Esophagus squamous epithelium (tissue), 5 donors: Measurements from ENCODE around the gene CENPV. TPM values are rescaled to one million over a fixed set of nuclear protein-coding genes. Genes with fewer than 3 reads are reported as not detected.

Experiments used
- DNase-seq: peaks from one replicate; lab custom pipeline; 2025; lab: John Stamatoyannopoulos, UW
- H3K27ac ChIP-seq, 4 donors: fragments of 200-600 bp; sonication (generic); one replicate each; pipeline ENCODE4 v1.5.1; 2016 to 2019; ENCODE audit warnings: mild to moderate bottlenecking in 1 of 4
- H3K27me3 ChIP-seq, 4 donors: fragments of 200-600 bp; sonication (generic); 1 replicate in 3 of 4; 2 replicates in 1 of 4; pipeline versions ENCODE4 v1.5.1 to v1.6.0; 2017 to 2021; ENCODE audit warnings: antibody characterized with exemption in 1 of 4
- H3K36me3 ChIP-seq, 3 donors: fragments of 200-600 bp; sonication (generic); one replicate each; pipeline ENCODE4 v1.5.1; 2016 to 2019
- H3K4me1 ChIP-seq, 3 donors: fragments of 200-600 bp; sonication (generic); one replicate each; pipeline ENCODE4 v1.5.1; 2017 to 2019
- H3K4me3 ChIP-seq, 4 donors: fragments of 200-600 bp; sonication (generic); 1 replicate in 3 of 4; 2 replicates in 1 of 4; pipeline ENCODE4 v1.5.1; 2016 to 2019; ENCODE audit warnings: mild to moderate bottlenecking in 2 of 4, moderate library complexity in 1 of 4
- H3K9me3 ChIP-seq, 3 donors: fragments of 200-600 bp; sonication (generic); one replicate each; pipeline ENCODE4 v1.5.1; 2016 to 2019
- POLR2A ChIP-seq, 4 donors: fragments of 450-650 bp; IDR thresholded peaks; one replicate each; pipeline ENCODE4 v1.6.1; 2017; ENCODE audit warnings: antibody characterized with exemption in 4 of 4, mild to moderate bottlenecking in 4 of 4, moderate library complexity in 3 of 4
- WGBS, 2 donors: methylation state at CpG; one replicate each; pipeline ENCODE4 v1.1.5; 2018; 5-methylcytosine and 5-hydroxymethylcytosine counted together
- intact Hi-C: fragments of 100-400 bp; cut with DNase I; formaldehyde crosslinking; loops from one replicate; pipeline ENCODE4 v1.15.0; 2022
- total RNA-seq, 4 donors: library from RNA; depleted of rRNA; stranded (reverse); fragments of >200 nt; gene quantifications; one replicate each; pipeline ENCODE4 v1.1.0, GENCODE V29; 2016
- TF ChIP-seq, protein P1 (sequence below), 6 experiments: fragments of 450-650 bp in 4 of 6; fragments of 200-600 bp in 2 of 6; sonication (generic) in 2 of 6; IDR thresholded peaks; one replicate each; pipeline ENCODE4 v1.5.1; 2016 to 2019; ENCODE audit warnings: antibody characterized with exemption in 6 of 6, mild to moderate bottlenecking in 4 of 6, moderate library complexity in 4 of 6
- donor health status: DM: yes; HTN: yes; CAD: no.

CENPV gene
- total RNA-seq, 4 donors from 2014 or later, result 0.56 to 5.1 (median 1.5) TPM

DNA sequence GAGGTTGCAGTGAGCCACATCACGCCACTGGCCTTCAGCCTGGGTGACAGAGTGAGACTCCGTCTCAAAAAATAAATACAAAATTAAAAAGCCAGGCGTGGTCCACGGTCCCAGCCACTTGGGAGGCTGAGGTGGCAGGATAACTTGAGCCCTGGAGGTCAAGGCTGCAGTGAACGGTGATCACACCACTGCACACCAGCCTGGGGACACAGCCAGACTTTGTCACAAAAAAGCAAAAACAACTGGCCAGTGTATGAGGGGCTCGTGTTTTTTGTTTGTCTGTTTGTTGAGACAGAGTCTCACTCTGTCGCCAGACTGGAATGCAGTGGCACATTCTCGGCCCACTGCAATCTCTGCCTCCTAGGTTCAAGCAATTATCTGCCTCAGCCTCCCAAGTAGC lies 26.4 kb upstream of the CENPV start:
- intact Hi-C loops, result no loop called here
- no peaks in the 10 kb centered on the region for H3K27me3 ChIP-seq
- peak overlapping the region; percentile 90 to 99 (median 96) for H3K27ac ChIP-seq
- TF ChIP-seq, protein P1, sequence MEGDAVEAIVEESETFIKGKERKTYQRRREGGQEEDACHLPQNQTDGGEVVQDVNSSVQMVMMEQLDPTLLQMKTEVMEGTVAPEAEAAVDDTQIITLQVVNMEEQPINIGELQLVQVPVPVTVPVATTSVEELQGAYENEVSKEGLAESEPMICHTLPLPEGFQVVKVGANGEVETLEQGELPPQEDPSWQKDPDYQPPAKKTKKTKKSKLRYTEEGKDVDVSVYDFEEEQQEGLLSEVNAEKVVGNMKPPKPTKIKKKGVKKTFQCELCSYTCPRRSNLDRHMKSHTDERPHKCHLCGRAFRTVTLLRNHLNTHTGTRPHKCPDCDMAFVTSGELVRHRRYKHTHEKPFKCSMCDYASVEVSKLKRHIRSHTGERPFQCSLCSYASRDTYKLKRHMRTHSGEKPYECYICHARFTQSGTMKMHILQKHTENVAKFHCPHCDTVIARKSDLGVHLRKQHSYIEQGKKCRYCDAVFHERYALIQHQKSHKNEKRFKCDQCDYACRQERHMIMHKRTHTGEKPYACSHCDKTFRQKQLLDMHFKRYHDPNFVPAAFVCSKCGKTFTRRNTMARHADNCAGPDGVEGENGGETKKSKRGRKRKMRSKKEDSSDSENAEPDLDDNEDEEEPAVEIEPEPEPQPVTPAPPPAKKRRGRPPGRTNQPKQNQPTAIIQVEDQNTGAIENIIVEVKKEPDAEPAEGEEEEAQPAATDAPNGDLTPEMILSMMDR (IDR thresholded peaks at IDR 0.05), result no peak
- TF ChIP-seq POLR2A (IDR thresholded peaks at IDR 0.05), result no peak
- peaks cover 23 to 64% (median 23%) of the 10 kb centered on the region in 3 donors for H3K4me1 ChIP-seq
- no peaks in the 10 kb centered on the region for H3K9me3 ChIP-seq
- peaks cover 4 to 20% (median 10%) of the 10 kb centered on the region in 3 donors for H3K36me3 ChIP-seq
- 69 to 90% methylated on average over 6 to 8 of the region's 8 CpGs for WGBS, 2 donors
- no peak for DNase-seq
- no peak overlapping the region for H3K4me3 ChIP-seq

DNA sequence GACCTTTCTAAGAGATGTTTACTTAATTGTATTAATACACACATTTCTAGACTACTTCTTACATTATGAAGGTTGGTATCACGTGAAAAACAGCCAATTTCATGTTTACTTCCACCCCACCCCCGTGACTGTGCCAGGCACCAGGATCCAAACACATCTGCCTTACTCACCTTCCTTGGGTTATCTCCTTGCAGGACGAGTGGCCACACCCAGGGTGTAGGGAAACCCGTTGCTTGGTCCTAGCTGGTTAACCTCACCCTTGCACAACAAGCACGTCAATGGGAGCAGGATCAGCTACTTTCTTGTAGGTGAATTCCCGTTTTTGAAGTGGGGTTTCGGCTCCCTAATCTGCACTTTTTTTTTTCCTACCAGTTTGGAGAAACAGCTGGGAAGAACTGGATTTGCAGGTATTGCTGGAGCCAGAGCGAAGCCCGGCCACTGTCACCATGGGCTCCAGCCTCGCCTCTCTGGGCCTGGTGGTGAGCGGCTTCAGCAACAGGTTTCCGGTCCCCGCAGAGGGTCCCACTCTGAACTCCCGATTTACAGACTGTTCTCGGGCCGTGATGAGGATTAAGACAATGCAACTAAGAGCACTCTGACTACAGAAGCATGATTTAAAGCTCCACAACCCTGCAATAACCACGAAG lies 25.5 kb upstream of the CENPV start:
- intact Hi-C loops, result no loop called here
- DNase-seq, result no peak
- H3K4me1 ChIP-seq, result peaks cover 17 to 61% (median 18%) of the 10 kb centered on the region in 3 donors
- TF ChIP-seq, protein P1 (IDR thresholded peaks at IDR 0.05), result no peak
- TF ChIP-seq POLR2A (IDR thresholded peaks at IDR 0.05), result no peak
- 42 to 55% methylated on average over 9 to 15 of the region's 17 CpGs for WGBS, 2 donors
- peaks cover 4 to 20% (median 10%) of the 10 kb centered on the region in 3 donors for H3K36me3 ChIP-seq
- H3K27ac ChIP-seq, result peak overlapping the region; percentile 90 to 99 (median 96)
- H3K27me3 ChIP-seq, result no peaks in the 10 kb centered on the region
- H3K9me3 ChIP-seq, result no peaks in the 10 kb centered on the region
- no peak overlapping the region for H3K4me3 ChIP-seq

DNA sequence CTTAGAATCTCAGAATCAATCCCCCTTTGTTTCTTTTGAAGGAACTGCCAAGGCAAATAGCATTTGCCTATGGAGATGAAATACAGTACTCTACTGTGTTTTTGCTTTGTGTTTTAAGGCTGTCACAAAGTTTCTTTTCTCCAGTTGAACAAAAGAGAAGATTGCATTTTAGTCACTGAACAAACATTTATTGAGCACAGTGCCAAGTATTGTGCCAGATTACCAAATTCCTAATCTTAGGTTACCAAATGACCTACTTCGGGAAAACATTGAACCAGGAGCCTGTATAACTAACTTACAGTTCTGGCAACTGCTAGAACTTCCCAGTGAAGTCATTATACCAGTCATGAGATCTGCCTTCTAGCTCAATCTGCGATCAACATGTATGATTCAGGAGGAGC lies 24.7 kb upstream of the CENPV start:
- Histone ChIP-seq H3K27me3 (no peaks in the 10 kb centered on the region), H3K4me3 (no peak overlapping the region), H3K27ac (peak overlapping the region; percentile 90 to 99 (median 96)), H3K9me3 (no peaks in the 10 kb centered on the region), H3K4me1 (peaks cover 12 to 53% (median 13%) of the 10 kb centered on the region in 3 donors), H3K36me3 (peaks cover 4 to 11% (median 8%) of the 10 kb centered on the region in 3 donors)
- intact Hi-C loops, result no loop called here
- TF ChIP-seq, protein P1 (IDR thresholded peaks at IDR 0.05), result no peak
- TF ChIP-seq POLR2A (IDR thresholded peaks at IDR 0.05), result no peak
- 36 to 56% methylated on average over 2 of the region's 2 CpGs for WGBS, 2 donors
- DNase-seq, result no peak

DNA sequence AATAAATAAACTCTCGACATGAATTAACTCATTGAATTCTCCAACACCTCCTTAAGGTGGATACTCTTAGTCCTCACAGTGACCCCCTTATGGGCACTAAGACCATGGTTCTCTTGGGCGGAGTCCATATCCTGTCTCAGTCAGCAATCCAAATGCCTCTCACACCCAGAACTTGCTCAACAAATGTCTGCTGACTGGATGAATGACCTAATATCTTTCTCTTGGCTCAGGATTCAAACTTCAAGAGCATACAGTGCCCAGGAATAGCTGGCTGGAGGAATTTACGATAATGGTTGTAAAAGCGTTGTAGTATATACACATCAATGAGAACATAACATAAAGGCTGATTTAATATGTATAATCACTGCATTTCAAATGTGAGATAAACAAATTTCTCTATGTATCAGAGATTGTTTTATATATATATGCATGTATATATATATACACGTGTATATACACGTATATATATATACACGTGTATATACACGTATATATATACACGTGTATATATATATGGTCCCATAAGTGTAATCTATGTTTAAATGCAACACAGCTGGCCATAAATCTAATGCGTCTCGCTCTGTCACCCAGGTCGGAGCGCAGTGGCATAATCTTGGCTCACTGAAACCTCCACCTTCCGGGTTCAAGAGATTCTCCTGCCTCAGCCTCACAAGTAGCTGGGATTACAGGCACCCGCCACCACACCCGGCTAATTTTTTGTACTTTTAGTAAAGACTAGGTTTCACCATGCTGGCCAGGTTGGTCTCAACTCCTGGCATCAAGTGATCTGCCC lies 21.1 kb upstream of the CENPV start:
- no peak for DNase-seq
- no peak overlapping the region for H3K27ac ChIP-seq

More for the DNA sequence above, 21.1 kb upstream of the CENPV start:
- Histone ChIP-seq H3K9me3 (no peaks in the 10 kb centered on the region), H3K4me1 (peaks cover 0 to 27% (median 0%) of the 10 kb centered on the region in 3 donors), H3K4me3 (no peak overlapping the region), H3K36me3 (no peaks in the 10 kb centered on the region), H3K27me3 (no peaks in the 10 kb centered on the region)
- TF ChIP-seq, protein P1 (IDR thresholded peaks at IDR 0.05), result no peak
- TF ChIP-seq POLR2A (IDR thresholded peaks at IDR 0.05), result no peak
- intact Hi-C loops, result no loop called here
- 82 to 85% methylated on average over 16 of the region's 16 CpGs for WGBS, 2 donors
